NT2/D1 (cell line): ENCODE data around the gene LSM10.

Source experiments
- YY1 ChIP-seq: IDR thresholded peaks from 2 replicates; pipeline ENCODE4 v1.6.1; 2011; ENCODE audit not compliant: insufficient read length, insufficient read depth
- ZNF274 ChIP-seq: IDR thresholded peaks from 2 replicates; pipeline ENCODE4 v1.6.1; 2011; ENCODE audit warnings: mild to moderate bottlenecking, low read depth, low read length

DNA sequence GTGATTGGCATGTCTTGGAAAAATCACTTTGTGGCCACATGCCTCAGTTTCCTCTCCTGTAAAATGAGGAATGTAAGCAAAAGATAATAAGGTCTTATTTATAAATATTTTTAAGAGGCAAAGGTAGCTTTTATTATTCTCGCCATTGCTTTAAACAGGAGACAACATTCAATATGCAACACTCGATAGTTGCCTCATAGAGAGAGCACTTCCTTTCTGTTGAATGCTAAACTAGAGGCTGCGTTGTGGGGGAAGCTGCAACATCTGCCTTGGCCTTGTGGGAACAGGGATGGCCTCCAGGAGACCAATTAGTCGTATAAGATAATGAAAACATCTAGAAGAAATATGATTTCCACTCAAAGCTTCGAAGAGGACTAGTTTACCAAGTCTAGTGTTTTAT, 49.0 kb upstream of the LSM10 start:
- TF ChIP-seq ZNF274 = no peak
- TF ChIP-seq YY1 = no peak
